ENCODE measurements around the gene SLC10A1. TPM values are rescaled to one million over a fixed set of nuclear protein-coding genes. Genes with fewer than 3 reads are reported as not detected.
"Not testable (repeated sequence)": the region's sequence is repeated elsewhere in the genome, so short reads cannot be mapped to it uniquely, and the experiment has no call there.

SLC10A1 gene
- total RNA-seq, 1 donor from 2014 or later = not detected

DNA sequence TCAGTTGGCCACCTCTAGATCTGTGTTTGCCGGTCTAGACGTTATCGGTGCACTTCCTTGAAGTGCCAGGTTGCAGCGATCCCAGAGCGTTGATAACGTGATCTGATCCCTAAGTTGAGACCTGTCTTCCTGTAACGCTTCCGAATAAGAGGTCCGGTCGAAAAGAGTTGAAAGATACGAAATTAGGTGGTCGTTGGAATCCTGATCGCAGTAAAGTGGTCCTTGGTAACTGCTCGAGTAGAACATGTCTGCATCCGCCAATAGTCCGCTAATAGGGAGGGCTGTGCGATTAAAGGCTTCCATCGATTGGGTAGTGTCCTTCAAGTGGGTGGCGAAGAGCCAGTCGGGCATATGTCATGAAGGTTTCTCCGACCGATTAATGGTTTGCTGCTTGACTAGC is 27.4 kb downstream of the SLC10A1 start:
- no peak for ATAC-seq

DNA sequence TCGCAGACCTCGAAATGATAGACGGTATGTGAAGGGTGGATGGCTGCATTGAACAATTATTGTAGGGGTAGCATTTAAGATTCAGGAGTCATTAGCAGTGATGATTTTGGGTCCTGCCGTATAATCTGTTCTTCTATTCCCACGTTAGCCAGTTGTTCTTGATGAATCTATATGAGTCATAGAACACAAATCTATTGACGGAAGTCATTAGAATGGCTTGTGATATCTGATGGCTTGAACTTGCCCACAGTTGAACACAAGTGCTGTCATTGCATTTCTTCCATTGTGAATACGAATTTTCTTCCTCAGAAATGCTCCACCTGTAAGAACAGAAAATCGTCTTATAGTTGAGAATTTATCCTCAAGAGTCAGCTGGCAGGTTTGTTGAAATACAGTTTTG is 28.2 kb downstream of the SLC10A1 start:
- ATAC-seq = no peak

DNA sequence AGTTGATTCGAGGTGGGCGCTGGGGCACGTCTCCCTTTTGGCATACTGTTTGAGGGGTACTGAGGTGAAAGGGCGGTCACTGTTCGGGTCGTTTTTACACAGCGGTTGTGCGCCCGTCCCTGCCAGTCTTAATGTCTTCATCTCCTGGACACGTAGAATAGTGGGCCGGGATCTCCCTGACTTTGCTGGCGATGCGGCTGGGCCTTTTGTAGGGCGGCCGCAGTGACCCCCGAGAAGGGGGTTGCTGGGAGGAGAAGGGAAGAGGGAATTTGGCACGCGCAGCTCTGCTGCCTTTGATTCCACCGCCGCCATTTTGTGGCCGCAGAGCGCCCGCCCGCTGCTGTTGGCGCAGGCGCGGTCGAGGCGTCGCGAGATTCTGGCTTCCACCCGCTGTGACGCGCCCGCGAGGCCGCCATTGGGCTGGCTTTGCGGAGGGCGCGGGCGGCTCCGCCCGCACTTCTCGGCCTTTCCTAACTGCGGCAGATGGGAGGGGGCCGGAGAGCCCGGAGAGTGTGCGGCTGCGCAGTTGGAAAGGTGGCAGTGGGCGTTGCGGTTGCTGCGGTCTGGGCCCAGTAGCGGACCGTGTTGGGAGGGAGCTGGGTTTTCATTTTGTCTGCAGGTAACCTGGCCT is 29.6 kb downstream of the SLC10A1 start:
- peak; percentile 90 for ATAC-seq

DNA sequence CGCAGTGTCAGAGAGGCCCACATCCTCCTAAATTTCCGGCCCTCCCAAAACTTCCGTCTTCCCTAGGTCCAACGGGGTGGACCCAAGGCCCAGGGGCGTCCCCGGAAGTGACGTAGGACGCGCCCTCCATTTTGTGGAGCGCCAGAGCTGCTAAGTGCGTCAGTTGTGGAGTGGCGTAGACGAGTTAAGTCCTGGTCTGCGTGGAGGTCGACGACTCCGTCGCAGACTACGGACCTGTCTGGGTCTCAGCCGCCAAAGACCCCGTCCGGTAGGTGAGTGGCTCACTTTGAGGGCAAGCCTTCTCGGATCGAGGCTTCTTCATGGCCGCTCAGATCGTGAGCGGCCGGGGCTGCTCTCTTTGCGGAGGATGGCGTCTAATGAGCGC is 30.1 kb downstream of the SLC10A1 start, which contains the start of gene SRSF5:
Gene SRSF5, plus strand, starts transcription at position 159 of the 385 bp plus-strand sequence. CDS start 1,015 bp downstream, outside the sequence.
- peak; percentile 96 for ATAC-seq

DNA sequence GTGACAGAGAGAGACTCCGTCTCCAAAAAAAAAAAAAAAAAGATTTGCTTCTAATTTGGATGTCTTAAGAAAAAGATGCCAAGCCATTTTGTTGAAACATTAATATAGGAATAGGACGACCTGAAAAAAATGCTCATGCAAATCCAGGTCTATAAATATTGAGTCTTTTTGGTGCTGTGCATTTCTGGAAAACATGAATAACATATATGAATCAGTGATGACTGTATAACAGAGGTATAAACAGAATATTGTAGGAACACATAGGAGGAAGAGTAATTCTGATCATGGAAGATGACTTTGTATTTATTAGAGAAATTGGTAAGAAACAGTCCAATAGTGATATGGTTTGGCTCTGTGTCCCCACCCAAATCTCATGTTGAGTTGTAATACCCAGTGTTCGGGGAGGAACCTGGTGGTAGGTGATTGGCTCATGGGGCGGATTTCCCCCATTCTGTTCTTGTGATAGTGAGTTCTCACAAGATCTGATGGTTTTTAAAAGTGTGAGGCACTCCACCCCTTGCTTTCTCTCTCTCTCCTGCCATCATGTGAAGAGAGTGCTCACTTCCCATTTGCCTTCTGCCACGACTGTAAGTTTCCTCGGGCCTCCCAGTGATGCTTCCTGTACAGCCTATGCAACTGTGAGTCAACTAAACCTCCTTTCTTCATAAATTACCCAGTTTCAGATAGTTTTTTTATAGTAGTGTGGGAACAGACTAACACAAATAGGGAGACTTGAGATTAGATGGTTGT is 33.1 kb downstream of the SLC10A1 start:
- no peak for ATAC-seq

DNA sequence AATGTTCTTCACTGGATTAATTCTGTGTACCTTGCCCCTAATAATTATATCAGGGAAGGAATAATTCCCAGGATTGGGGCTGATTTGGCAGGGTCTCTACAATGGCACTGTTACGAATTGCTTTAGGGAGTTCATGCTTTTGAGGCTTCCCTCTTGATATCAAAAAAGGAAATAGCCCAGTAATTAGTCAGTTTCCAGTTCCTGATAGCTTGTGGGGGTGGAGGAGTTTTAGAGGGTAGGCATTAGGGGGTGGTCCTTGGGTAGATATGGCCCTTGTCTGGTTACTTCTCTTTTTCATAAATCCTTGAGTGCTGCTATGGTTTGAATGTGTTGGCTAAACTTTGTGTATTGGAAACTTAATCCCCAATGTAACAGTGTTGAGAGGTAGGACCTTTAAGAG is 36.2 kb downstream of the SLC10A1 start:
- ATAC-seq = no peak

DNA sequence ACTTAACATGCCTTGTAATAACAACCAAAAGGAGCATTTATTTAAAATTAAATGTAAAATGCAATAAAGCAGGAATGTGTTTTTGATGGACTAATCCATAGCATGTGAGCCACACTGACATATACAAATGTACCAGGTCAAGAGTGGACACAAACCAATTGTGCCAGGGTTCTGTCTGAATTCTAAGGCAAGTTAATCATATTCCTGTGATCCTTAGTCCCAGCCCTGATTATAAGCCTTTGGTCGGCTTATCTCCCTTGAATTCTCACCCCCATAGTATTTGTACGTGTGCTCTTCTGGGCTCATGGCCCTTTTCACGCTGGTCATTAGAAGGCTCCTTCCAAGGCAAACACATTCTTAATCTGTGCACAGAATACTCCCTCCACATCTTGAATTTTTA is 40.7 kb downstream of the SLC10A1 start:
- ATAC-seq = no peak

DNA sequence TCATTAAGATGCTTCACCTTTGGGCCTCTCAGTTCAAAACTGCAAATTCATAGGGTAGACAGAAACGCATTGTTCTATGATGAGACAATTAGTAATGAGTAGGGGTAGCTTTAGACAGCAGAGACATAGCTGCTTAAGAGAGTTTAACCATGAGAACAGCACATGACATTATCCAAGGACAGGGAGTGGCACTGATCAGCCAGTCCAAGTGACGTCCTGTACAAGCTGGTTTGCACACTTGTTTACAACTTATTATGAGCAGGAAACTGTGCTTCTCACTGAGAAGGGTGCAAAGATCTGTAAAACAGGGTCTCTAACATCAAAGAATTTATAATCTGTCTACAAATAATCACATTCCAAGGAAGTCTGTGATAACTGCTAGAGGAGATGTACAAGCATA is 41.3 kb downstream of the SLC10A1 start:
- ATAC-seq = peak; percentile 82

DNA sequence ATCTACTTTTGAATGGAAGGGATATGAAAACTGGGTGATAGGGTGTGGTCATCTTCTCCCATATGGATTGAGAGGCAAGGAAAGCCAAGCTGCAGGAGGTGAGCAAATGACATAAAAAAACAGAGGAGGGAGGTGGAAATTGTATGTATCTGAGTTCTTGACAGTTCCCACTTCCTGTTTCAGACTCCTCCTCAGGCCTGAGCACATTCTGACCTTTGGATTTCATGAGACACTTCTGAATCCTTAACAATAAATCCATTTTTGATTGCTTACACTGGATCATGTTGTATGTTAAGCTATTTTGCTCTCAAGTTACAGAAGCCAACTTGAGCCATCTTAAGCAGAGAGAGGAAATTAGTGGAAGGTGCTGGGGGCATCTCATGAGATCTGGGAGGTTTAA is 41.7 kb downstream of the SLC10A1 start:
- no peak for ATAC-seq

DNA sequence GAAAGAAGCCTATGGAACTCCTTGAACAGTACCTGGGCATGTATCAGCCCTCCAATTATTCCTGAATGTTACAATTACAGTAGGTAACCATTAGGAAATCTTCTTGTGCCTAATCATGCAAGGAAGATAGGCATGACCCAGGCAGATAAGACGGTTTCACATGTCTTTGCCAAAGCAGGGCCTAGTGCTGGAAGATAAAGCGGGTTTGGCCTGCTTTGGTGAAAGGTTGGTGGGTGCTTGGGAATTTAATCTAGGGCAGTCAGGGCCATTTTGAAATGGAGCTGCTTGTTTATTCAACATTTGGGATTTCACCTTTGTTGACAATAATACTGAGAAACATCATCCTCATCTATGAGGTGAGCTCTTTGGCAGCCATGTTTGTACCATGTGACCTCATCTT is 42.6 kb downstream of the SLC10A1 start:
- ATAC-seq = no peak

DNA sequence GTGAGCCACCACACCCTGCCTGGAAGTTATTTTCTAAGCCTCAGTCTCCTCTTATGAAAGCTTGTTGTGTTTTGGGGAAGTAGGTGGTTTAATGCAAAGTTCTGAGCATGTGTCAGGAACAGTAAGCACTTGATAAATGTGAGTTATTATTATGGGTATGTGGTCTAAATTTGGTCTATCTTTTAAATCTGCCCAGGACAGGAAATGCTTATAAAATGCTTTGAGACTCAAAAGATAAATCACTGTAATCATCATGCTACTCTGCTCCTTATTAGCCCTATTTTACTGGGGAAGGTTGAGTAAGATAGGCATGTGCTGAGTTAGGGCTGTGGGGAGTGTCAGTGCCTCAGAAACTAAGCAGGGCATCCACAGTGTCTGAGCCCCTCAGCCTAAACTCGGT is 43.2 kb downstream of the SLC10A1 start:
- no peak for ATAC-seq

DNA sequence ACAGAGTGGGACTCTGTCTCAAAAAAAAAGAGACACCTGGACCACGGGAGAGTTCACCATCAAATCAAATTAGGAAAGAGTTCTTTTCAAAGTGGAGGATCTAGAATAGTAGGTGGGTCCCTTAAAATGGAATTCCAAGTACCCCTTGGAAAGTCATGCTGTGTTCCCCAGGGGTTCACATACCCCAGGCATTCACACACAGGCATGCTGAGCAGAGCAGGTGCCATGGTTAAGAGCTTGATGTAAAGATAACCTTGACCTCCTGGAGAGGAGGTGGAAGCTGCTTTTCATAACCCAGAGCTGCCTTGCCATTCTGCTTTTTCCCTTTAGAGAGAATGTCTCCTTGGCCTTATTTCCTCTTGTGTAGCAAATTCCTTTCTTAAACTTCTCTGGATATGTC is 44.3 kb downstream of the SLC10A1 start:
- no peak for ATAC-seq

DNA sequence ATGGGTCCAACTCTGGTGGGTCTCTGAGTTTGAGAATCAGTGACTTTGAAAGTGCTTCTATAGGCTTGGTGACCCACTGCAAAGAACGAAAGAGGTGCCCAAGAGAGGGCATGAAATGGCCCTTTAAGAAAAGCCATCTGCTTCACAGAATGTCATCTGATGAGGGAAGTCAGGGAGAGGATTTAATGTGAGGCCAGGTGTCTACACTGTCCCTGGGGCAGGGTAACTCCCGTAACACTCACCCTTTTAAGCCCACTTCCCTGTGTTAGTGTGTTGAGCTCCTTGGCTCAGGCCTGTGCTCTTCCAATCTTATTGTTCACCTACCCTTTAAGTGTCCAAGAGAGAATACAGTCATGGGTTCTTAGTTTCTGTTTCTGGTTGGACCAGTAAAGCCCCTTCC is 46.5 kb downstream of the SLC10A1 start:
- peak; percentile 44 for ATAC-seq

DNA sequence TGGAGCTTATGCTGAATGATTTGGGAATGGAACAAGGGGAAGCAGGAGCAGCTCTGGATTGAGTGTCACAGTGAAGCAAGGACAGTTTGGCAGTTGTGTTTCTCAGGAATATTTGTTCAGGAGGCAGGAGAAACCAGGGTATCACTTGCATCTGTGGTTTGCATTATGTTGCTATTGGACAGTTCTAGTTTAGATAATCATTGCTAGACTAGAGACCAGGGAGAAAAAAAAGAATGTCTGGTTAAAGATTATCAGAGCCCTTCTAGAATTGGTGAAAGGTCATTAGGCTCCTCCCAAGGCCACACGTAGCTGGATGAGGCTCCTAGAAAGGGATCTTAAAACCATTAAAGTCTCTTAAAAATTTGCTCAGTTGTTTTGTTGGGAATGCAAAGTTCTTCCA is 47.1 kb downstream of the SLC10A1 start:
- ATAC-seq = no peak

DNA sequence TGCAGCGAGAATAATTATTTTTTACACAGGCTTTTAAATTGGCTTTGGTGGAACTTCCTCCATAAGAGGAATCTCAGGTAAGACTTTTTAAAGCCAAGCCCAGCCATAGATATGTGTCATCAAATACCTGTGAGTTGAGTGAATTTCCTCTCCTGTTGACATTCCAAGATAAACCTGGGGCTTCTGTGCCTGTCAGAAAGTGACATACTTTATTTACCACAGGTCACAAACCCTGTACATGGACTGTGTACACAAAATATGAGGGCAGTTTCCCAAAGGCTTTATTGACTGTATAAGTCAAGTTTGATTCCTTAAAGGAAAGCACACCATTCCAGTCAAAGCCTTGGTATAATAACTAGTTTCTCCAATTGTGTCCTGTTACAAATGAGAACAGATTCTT is 56.0 kb downstream of the SLC10A1 start:
- peak; percentile 66 for ATAC-seq

DNA sequence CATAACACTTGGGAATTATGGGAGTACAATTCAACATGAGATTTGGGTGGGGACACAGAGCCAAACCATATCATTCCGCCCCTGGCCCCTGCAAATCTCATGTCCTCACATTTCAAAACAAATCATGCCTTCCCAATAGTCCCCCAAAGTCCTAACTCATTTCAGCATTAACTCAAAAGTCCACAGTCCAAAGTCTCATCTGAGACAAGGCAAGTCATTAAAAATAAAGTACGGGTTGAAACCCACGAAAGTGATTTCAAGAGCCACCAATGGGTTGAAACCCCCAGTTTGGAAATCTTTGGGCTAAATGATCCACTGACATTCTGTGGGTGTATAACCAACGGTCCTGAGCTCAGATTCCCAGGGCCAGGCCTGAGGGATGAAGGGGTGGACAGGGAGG is 60.6 kb downstream of the SLC10A1 start:
- not testable (repeated sequence) for ATAC-seq

DNA sequence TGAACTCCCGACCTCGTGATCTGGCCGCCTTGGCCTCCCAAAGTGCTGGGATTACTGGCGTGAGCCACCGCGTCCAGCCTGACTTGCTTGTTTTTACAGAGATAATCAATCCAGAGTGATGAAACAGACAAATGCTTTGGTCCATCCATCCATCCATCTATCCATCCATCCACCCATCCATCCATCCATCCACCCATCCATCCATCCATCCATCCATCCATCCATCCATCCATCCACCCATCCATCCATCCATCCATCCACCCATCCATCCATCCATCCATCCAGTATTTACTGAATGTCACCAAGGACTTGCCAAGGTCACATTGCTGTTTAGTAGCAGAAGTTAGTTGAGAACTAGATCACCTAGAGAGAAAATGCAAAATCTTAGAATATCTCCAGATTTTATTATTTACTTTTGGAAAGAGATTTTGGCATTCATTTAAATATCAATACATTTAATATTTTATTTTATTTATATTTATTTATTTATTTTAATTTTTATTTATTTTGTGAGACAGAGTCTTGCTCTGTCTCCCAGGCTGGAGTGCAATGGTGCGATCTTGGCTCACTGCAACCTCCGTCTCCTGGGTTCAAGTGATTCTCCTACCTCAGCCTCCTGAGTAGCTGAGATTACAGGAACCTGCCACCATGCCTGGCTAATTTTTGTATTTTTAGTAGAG is 65.0 kb downstream of the SLC10A1 start:
- ATAC-seq = not testable (repeated sequence)

DNA sequence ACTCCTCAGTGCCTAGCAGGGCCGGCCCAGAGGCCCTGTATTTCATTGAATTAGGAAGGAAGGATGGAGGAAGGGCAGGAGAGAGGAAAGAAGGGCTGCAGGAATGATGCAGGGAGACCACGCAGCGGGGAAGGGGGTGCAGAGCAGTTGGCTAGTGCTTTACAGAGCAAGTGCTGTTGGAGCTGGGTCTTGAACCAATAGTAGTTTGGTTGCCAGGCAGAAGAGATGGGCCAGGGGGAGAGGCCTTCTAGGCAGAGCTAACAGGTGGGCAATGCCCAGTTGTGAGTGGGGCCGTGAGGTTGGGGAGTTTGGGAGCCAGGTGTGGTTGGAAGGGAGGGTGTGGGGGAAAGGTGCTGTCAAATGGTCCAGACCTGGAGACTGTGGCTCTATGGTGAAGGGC is 69.2 kb downstream of the SLC10A1 start:
- no peak for ATAC-seq

DNA sequence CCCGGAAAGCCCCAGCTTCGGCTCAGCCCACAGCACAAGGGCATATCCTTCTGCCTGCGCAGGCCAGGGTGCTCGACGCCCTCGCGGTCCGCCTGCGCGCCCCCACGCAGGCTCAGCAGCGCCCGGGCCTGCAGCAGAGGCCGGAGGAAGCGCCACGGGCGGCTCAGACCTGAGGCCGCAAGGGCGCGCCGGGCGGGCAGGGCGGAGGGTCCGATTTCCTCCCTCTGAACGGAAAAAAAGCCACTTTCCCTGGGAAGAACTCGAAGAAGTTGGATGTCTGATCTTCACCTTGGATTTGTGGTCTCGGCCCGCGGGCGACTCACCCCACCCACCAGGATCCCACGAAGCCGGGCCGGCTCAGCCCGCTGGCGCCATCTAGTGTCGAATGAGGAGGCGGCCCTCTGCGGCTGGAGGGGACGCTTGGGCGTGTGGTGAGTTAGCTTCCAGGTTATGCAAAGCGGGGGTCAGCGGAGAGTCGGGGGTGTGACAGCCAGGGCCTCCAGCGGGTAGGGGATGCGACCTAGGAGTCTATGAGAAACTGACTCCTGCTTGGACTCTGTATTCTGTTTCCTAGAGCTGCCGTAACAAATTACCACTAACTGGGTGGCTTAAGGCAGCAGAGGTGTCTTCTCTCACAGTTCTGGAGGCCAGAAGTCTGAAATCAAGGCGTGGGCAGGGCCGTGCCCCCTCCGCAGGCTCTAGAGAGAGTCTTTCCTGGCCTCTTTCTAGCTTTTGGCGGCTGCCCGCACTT is 70.1 kb downstream of the SLC10A1 start:
- ATAC-seq = peak; percentile 85

Data from esophagus mucosa (tissue), 1 donor.